Endothelial cell of hepatic sinusoid (primary cell): ENCODE measurements around the gene HSPB6.

Source experiments
- in situ Hi-C: cut with HindIII; loops from 2 replicates; pipeline ENCODE4 v1.10.0; 2017; ENCODE audit warnings: low sequenced_read_pairs

HSPB6 gene

GRCh38 chr19:35746531-35746930, 10.3 kb downstream of the HSPB6 start:
- in situ Hi-C loops = no loop called here

DNA sequence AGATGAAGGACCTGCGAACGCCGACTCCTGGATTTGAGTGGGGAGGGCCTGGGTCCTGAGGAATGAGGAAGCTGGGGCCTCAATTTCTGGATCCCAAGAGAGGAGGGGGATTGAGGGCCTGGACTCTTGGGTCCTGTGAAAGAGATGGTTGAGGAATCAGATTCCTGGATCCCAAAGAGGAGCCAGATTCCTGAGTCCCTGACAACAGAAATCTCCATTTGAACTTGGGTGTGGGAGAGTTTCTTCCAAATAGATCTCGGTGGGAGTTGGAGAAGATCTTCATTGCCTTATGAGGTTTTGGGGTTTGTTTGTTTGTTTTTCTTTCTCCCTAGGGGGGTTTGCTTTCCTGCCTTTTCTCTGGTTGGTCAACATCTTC, 10.8 kb downstream of the HSPB6 start:
- in situ Hi-C loops = no loop called here

DNA sequence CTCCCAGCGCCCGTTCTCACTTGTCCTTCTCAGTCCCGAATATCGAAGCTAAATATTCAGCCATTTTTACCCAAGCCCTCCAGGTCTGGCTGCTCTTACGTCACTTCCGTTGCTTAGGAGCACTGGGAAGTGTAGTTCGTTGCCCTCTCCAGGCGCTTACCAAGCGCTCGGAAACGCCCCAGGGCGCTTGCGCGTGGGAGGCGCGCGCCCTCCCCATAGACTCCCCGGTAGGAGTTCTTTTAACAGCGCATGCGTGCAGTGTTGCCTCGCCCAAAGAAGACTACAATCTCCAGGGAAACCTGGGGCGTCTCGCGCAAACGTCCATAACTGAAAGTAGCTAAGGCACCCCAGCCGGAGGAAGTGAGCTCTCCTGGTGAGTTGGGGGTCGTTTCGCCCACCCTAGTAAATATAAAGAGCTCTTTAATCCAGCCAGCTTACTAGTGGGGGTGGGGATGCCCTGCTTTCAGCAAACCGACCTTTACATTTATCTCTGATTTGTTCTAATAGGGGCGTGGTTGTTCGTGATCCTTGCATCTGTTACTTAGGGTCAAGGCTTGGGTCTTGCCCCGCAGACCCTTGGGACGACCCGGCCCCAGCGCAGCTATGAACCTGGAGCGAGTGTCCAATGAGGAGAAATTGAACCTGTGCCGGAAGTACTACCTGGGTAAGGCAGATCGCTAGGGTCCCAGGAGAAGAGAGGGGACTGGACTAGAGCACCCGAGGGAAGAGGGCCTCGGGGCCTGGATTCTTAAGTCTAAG, 11.3 kb downstream of the HSPB6 start, which contains the start of the genes PSENEN and U2AF1L4:
Gene PSENEN (plus strand): TSS at position 324 of the 759 bp plus-strand sequence. CDS start 280 bp downstream, at position 604.
Gene U2AF1L4 (minus strand): TSS at position 91 of the 759 bp plus-strand sequence. CDS start 27 bp downstream, at position 64.
- in situ Hi-C loops = no loop called here

- in situ Hi-C loops = no loop called here
Observed at GRCh38 chr19:35744430-35745327, 12.2 kb downstream of the HSPB6 start.

- in situ Hi-C loops = no loop called here
Observed at GRCh38 chr19:35743640-35744429, 13.0 kb downstream of the HSPB6 start.

DNA sequence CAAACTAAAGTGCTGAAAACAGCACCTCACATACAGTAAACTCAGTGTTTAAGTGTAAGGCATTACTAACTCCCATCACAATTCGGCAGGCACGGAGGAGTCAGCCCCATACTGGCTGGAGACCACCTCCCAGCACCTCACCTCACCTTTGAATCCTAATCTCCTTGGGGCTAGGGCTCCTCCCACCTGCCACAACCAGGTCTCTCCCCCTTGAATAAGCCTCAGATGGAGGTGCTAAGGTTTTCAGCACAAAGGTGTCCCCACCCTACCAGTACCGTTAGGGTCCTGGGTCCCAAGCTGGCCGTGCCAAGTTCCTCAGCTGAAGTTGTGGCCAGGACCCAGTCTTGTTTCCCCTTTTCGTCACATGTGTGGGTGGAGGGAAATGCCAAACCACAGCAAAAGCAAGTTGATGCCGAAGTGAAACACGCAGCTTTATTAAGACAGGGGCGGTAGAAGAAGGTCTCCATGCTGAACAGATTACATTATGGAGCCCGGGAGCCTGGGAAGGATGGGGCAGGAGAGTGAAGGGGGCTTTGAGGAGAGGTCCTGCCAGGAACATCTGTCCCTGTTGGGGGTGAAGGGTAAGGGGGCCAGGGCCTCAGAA, 14.6 kb downstream of the HSPB6 start, which contains the start of gene IGFLR1:
Gene IGFLR1 (minus strand): TSS at position 332 of the 604 bp plus-strand sequence. CDS start 1,272 bp downstream, outside the sequence.
- in situ Hi-C loops = no loop called here

DNA sequence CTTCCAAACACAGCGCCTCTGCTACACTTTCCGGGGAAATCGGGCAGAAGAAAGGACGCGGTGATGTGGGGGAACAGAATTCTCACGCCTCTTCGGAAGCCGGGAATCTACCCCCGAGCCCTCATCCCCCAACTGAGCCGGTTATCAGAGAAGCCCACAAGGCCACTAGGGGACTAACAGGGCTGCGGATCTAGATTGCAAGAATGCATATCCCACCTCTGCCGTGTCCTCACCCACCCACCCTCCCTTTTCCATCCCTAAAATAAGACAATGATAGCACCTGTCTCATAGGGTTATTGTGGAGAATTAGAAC, 15.7 kb downstream of the HSPB6 start:
- in situ Hi-C loops = no loop called here

DNA sequence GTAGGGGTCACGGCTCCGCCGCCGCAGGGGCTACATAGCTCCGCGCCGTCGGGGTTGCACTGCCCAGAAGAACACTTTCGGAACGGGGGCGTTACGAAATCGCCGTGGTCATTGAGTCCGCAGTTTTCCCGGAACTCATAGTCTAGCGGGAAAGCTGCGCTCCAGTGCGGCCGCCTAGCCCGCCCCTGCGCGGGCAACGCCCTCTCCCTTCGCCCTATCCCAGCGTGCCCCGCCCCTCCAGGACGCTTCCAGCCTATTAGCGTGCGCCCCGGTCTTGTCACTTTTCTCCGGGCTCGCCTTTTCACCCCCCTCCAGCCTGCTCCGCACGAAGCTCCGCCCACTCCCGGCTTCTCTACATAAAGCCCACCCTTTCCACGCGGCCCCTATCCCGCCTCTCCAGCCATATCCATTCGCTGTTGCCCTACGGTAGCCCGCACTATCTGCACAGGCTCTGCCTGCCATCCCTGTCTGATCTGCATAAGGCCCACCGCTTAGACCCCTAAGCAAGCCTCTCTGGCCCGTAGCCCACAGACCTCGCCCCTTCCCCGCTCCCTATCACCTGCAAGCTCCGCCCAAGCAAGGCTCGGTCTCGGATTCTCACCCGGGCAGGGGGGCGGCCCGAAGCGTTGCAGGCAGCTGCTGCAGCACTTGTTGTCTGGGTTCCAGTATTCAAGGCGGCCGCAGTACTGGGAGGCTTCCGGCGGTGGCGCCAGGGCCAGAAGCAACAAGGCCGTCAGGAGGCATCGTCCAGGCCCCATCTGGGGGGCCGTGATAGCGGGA, 16.2 kb downstream of the HSPB6 start:
- in situ Hi-C loops = no loop called here

- in situ Hi-C loops = no loop called here
Observed at GRCh38 chr19:35740108-35740422, 16.8 kb downstream of the HSPB6 start.

GRCh38 chr19:35739275-35740107, 17.3 kb downstream of the HSPB6 start:
- in situ Hi-C loops = loop anchor here (10.0 kb wide), 1 partner anchor 95 kb away; no protein-coding TSS in a partner anchor

DNA sequence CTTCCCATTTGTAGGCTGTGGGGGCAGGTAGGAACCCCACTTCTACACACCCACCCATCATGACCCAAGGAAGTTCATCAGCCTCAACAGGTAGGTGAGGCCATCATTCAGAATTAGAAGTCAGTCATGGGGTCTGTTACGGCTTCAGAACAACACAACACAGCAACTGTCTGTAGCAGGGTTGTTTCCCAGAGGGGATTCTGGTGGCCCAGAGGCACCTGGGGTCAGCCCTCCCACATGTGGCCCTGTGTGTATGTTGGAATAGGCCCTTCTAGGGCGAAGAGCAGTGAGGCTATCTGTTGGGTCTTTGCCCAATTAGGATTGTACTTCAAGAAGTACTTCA, 18.0 kb downstream of the HSPB6 start:
- in situ Hi-C loops = loop anchor here (10.0 kb wide), 1 partner anchor 96 kb away; no protein-coding TSS in a partner anchor

- in situ Hi-C loops = loop anchor here (10.0 kb wide), 1 partner anchor 97 kb away; no protein-coding TSS in a partner anchor
Observed at GRCh38 chr19:35738021-35738886, 18.6 kb downstream of the HSPB6 start.

GRCh38 chr19:35736913-35737886, 19.6 kb downstream of the HSPB6 start:
- in situ Hi-C loops = loop anchor here (10.0 kb wide), 1 partner anchor 98 kb away; no protein-coding TSS in a partner anchor

GRCh38 chr19:35734889-35735288, 21.9 kb downstream of the HSPB6 start:
- in situ Hi-C loops = loop anchor here (10.0 kb wide), 1 partner anchor 100 kb away; no protein-coding TSS in a partner anchor

DNA sequence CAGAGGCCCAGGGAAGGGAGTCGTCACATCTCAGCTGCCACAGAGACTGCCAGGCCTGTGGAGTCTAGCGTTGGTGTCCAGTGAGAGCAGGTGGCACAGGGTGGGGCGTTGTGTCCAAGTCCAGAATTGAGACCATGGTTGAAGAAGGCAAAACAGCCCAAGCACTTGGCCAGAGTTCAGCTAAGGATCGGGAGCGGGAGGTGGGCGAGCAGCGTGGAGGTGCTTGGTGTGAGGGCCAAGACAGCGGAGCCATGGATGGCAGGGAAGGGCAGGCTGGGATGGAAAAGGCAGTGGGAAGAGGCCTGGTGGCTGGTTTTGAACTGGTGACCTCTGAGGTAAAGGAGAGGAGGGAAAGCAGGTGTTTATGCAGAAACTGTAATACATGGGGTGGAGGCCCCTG, 22.6 kb downstream of the HSPB6 start:
- in situ Hi-C loops = loop anchor here (10.0 kb wide), 1 partner anchor 101 kb away; no protein-coding TSS in a partner anchor
